Right lung (tissue), 5 donors: ENCODE data around the gene BBIP1. TPM values are rescaled to one million over a fixed set of nuclear protein-coding genes. Genes with fewer than 3 reads are reported as not detected.
A peak's percentile ranks its signal among the peaks of the same experiment; 100 is the strongest.
"Not testable (repeated sequence)": the region's sequence is repeated elsewhere in the genome, so short reads cannot be mapped to it uniquely, and the experiment has no call there.

Source experiments
- DNase-seq, 2 donors: peaks; one replicate each; pipeline ENCODE4 v3.0.0-alpha.2; 2013
- polyA plus RNA-seq, 5 donors: library from polyadenylated mRNA; unstranded; fragments of 120-200 nt; gene quantifications; one replicate each; pipeline versions ENCODE4 v1.2.1 to v1.2.3, GENCODE V29; 2013; ENCODE audit warnings: inconsistent platforms in 1 of 5, low replicate concordance in 1 of 5; ENCODE audit not compliant: insufficient read length in 5 of 5, insufficient read depth in 1 of 5

BBIP1 gene
- polyA plus RNA-seq, 5 donors: 40.9 to 62.5 (median 56.5) TPM

DNA sequence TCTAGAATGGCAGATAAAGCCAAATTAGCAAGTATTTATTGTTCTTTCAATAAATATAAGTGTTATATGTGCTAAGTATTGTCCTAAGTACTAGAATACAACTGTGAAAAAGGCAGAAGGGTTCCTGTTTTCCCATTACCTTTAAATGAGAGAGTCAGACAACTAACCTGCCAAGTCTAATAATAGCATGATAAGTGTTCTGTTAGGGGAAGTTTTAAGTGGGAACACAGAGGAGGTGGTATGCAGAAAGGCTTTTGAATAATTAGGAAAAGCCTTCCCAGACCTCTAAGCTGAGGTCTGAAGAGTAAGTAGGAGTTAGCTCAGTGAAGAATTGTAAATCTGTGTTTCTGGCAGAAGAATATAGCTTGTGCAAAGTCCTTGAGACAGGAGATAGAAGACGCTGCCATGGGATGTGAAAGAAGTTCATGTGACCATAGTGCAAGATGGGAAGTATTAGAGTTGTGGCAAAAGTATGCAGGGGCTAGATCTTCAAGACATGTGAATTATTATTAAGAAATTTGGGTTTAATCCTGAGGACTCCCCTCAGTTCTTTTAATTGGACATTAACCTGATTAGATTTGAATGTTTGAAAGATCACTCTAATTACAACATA lies 12.9 kb upstream of the BBIP1 start:
- no peak for DNase-seq

DNA sequence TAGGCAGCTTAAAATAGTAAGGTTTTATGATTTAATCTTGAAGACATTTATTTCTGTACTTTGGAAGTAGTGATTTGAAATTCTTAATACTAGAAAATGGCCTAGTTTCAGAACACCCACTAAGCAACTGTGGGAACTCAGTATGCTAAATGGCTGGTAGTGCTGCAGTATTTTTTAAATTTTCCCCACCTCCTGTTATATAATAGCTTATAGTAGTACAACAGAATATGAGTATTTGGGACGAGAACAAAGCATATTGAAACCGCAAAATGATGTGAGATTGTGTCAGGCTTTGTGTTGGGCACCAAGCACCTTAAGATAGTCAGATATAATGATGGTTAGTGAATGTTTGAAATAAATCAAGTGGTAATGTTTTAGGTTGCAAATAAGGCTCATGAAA lies 8.5 kb upstream of the BBIP1 start:
- no peak for DNase-seq

DNA sequence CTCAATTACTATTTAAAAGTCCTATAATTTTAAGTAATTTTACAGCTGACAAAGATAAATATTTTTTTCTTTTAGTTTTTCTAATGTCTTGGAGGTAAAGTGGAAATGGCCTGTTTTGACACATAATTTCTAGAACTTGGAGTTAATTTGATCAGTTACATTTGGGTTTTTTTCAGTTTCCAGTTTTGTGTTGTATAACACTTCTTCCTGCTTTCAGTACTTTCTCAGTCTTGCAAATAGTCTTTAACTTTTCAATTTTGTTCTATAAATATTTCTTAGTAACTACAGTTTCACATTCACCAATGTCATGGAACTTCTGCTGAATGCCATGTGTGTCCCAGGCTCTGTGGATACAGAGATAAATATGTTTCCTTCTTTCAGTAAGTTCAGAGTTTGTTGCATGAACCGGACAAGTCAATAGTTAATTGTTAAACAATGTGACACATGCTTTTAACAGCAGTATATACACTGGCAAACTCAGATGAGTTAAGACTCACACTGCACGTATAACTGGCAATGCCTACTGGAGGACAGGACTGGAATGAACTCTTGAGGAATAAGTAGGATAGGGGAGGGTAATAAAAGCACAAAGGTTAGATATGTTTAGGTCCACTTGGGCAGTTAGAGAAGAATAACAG lies 5.0 kb upstream of the BBIP1 start:
- DNase-seq: no peak

DNA sequence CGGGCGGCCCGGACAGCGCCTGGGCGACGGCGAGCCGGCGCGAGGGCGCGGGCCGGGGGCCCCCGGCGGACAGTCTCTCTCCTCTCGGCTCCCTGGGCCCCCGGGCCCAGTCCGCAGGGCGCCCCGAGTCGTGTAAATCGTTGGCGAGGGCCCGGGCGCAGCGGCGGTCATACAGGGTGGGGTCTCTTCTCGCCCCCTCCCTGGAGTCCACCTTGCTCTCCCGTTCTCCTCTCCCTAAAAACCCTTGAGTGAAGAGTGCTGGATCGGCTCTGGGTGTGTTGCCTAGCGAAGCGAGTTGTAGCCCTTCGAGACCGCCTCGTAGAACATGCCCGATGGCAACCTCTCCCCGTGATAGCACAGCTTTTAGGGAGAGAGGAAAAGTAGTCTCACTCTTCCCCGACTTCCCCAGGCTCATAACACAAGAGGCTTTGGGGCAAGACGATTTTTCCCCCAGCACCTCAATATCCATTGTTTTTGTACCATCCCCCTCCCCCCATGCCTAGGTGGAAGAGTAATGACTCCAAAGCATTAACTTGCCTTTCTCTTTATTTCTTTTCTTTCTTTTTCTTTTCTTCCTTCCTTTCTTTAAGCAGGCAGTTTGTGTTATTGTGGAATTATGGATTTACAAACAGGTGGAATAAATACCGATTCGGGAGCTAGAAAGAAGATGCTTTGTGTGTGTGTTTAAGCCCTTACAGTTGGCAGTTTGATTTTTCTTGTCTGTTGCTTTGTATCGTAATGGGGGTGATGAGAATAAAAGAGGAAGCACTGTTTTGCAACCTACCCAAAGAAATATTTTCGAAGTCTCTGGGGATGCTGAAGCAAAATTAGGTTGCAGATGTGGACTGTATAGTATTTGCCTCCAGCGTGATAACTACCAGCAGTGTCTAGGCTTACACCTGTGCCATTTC lies 1.2 kb upstream of the BBIP1 start:
- DNase-seq: peak; percentile 42 to 55

DNA sequence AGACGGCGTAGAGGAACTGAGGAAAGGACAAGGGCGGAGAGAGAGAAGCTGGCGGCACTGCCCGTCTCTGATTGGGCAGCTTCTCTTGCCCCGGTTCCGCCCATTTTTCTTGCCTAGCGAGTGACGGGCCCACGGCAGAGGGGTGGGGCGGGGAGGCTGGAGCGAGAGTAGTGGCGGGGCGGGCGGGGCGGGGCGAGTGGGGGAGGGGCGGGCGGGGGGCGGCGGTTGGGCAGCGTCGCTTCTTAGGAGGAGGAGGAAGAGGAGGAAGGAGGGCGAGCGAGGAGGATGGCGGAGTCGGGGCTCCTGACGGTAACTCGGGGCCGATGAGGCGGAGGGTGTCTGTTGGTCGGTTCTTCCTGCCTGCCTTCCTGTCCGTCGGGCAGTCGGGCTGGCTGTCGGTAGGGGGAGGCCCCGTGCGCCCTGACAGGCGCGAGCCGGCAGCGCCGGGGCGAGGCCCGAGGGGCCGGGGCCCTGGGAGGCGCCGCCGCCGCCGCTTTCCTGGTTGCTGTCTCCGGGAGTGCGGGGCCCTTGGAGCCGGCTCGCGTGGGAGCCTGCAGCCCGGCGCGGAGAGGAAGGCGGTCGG lies 460 bp upstream of the BBIP1 start, which contains the start of gene SHOC2:
TSS of gene SHOC2 (plus strand) at position 256 of the 583 bp plus-strand sequence. CDS start 44,755 bp downstream, outside the sequence.
- DNase-seq: no peak

DNA sequence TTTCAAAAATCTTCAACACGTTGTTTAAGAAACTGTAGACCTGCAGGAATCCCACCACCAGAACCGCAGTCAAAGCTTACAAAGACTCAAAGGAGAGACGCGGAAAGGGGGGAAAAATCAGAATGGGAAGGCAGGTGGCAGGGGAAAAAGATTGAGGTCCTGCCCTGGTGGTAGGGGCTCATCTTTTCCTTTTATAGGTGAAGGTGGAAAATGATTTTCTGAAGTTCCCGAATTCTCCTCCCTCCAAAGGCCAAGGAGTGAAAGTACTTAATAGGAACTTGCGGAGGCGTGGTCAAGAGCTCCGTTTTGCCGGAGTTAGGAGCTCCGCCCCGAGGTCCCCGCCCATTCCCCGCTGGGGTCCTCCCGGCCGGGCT lies 724 bp downstream of the BBIP1 start:
- no peak for DNase-seq

DNA sequence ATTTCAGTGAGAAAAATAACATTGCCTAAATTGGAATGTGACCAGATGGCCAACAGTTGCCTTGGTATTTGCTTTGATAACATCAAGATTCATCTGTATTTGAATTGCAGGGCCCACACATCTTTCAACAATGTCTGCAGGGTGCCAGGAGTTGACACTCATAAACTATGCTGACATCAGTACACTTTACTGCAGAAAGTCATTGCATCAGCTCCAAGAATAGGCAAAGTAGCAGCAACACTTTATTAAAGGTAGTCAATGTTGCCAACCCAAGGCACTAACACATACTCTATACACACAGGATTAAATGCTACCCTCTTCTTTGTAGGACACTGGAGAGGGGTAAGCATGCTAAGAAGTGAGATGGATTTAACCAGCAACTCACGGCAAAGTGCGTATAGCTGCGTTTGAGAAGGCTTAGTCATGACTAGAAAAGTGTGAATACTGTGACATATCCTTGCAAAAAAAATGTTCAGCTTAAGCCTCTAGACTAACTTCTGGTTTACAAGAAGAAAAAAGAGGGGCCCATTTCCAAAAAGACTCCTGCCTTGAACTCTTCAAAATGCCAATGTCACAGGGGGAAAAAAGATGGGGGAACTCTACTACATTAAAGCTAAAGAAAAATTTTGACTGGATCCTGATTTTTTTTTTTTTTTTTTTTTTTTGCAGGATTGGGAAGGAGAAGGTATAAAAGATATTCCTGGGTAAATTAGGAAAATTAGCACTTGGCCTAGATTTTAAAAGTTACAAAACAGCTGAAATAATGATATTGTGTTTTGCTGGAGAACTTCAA lies 2.2 kb downstream of the BBIP1 start:
- DNase-seq: no peak

DNA sequence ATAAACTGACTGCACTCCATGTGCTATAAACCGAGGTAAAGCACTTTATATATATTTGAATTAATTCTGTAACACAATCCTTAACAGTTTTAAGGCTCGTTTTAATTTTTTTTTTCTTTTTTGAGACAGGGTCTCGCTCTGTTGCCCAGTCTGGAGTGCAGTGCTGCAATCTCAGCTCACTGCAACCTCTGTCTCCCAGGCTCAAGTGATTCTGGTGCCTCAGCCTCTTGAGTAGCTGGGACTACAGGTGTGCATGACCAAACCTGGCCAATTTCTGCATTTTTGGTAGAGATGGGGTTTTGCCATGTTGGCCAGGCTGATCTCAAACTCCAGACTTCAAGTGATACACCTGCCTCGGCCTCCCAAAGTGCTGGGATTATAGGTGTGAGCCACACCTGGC lies 3.4 kb downstream of the BBIP1 start:
- DNase-seq: not testable (repeated sequence)

DNA sequence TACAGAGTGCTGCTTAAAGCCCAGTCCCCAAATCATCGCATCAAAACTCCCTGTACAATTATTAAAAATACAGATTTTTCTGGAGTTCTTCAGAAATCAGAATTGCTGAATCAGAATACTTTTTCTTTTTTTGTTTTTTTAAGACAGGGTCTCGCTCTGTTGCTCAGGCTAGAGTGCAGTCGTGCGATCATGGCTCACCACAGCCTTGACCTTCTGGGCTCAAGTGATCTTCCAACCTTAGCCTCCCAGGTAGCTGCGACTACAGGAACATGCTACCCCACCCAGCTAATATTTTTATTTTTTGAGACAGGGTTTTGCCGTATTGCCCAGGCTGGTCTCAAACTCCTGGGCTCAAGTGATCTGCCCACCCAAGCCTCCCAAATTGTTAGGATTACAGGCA lies 3.9 kb downstream of the BBIP1 start:
- no peak for DNase-seq

DNA sequence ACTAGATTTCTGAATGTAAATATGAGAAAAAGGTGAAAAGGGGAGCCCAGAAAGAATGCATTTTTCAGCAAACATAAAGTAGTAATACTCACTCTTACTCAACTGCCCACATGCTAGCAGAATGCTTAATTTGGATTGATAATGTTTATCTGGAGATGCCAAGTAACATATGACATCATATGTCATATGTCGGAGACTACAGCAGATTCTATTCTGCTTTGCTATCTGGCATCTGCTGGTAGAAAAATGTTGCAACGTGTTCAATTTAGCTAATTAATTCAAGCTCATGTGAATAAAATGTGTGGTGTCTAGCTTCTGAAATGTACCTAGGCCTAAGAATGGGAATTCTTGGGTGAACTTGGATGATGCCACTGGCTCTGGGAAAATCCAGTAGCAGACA lies 4.5 kb downstream of the BBIP1 start:
- DNase-seq: no peak

DNA sequence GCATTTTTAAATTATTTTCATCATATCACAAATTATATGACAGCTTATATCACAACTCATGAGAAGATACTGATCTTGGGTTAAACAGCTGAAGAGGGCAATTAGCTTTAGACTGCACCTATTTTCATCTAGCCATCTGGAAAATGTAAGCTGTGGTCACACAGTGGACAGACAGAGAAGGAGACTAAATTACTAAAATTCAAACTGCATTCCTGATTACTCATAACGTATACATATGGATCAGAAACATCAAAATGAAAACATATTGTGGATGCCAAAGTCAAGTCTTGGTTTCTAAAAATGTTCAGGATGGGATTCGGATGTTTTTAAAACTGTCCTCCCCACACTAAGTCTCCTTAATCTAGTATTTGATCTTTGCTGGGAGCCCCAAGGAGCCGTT lies 6.6 kb downstream of the BBIP1 start:
- DNase-seq: no peak

DNA sequence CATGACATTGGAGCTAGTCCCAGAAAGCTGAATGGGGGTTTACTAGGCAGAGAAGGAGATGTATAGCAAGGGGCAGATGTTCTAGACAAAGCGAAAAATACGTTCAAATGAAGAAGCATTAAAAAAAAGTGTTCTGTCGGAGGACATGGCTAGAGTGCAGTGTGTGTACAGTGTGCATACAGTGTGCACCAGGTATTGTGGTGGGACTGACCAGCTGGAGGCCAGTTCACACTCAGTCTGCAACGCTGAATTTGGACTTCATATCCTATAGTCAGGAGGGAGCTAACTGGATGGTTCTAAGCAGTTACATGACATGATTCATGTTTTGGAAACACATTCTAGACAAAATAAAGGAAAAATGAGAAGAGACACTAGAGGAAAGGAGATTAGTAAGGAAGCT lies 8.8 kb downstream of the BBIP1 start:
- no peak for DNase-seq

DNA sequence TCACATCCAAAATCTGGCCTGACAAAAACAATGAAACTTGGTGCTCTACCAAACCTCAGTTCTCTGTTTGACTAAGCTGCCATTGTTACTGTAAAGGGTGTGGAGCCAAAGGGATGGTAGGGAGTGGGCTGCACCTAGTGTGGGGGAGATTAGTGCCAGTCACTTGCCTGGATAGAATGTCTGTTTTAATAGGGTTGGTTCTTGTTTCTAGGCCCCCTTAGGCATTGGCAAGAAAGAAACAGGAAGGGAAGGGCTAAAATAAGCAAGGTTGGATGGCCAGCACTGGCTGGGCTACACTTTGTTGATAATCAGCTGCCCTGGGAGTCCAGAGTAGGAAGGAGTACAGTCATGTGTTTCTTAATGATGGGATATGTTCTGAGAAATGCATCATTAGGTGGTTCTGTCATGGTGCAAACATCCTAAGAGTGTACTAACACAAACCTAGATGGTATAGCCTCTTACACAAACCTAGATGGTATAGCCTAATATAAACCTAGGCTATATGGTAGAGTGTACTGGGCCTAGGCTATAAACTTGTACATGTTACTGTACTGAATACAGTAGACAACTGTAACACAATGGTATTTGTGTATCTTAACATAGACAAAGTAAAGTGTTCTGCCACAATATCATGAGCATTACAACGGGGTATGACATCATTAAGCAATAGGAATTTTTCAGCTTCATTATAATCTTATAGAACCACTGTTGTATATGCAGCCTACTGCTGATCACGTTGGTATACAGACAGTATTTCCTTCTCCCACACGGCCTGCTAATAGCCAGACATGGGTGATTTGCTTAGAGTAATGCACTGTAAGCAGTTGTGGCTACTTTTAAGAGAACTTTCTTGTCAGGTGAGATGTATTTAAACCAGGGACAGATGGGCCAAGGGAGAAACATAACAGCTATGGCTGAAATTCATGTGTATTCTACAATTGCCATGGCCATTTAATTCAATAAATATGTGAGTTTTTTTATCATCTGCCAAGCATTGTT lies 15.4 kb downstream of the BBIP1 start:
- no peak for DNase-seq

DNA sequence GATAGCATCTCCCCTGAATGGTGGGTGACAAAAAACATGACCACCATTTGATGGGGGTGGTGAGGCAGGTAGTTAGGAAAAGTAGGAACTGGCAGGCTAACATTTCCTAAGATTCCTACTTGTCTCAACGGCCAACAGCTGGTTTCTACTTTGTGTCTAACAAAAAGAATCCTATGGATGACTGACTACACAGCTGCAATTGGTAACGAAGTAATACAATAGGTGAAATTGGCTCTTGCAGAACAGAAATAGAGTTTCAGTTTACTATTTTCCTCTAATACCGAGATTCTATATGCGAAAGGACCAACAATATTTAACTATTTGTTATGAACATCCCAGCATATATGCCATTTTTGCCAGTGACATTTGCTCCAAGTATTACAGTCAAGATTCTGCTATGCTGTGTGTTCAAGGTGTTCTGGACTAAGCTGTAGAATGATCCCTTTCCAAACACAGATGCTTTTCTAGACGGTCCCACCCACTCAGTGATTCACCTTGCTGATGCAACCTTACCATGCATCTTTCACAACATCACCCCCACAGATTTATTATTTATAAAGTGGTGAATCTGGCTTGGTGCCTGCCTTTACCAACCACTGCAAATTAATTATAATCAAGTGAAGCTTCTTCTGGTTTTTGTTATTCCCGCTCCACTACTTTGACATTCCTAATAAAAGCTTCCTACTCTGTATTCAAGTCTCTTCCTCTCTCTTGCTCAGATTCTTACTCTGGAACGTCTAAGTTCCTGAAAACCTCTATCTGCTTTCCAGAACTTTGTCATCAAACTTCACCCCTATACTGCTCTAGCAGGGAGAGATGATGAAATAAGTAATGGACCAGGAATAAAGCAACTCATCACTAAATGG lies 16.8 kb downstream of the BBIP1 start:
- DNase-seq: no peak

DNA sequence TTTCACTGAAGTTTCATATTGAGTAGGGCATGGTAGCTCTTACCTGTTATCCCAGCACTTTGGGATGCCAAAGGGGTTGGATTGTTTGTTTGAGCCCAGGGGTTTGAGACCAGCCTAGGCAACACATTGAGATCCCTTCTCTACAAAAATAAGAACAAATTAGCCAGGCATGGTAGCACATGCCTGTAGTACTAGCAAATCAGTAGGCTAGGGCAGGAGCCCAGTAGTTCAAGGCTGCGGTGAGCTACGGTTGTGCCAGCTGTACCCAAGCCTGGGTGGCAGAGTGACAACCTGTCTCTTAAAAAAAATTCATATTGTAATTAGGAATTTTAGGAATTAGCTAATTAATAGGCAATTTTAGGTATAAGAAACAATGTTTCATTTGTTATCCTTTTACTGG lies 18.0 kb downstream of the BBIP1 start:
- no peak for DNase-seq

DNA sequence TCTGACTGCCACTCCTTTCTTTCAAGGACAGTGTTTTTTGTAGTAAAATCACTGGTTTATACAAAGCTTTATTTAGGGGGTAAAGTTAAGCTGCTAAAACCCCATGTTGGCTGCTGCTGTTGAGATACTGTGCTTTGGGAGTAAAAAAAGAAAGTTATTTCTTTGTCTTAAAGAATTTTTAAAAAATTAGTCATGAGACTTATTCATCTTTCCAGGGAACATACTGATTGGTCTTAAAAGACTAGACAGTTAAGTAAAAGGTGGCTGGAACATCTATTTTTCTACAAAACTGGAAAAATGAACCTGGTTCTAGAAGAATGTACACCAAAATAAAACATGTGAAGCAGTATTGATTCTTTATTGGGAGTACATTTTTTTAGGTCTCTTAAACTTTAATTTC lies 20.6 kb downstream of the BBIP1 start:
- DNase-seq: no peak

DNA sequence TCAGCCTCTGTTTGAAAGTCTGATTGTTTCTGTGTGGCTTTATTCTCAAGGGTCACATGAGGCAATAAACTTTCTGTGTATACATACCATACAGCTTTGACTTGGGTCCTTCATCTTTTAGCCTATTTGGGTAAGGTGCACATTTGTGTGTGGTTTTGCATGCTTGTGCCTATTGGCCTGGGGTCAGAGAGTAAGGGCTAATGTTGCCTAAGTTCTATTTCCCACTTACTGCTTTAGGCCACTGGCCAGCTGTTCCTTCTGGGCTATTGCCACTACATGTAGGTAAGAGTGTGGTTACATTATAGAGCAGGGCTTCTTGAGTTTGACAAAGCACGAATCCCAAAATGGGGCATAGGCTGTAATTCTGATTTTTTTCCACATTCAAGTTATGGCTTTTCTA lies 21.8 kb downstream of the BBIP1 start:
- no peak for DNase-seq

DNA sequence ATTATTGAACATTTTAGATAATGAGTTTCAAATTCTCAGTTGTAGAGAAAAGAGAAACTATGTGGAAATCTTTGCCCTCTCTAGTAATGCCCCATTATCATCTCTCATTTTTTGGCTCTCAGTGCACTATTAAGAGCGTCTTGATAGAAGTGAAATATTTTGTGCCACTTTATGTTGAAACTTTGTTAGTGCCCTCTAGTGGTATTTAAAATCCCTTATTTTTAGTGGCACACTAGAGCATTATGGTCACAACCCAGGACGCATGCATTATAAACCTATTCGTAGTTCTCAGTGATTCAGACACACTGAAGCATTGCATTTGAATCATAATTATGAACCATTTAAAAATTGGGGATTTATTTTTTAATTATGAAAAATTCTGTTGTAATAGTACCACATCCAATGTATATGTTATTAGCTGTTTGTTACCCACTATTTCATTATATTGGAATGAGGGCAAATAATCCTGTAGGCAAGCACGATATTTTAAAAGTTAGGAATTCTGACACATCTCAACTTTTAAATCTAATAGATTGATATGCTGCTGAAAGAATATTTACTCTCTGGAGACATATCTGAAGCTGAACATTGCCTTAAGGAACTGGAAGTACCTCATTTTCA lies 25.3 kb downstream of the BBIP1 start:
- peak; percentile 33 to 39 for DNase-seq
